ENCODE results near the gene ARID3A. TPM values are rescaled to one million over a fixed set of nuclear protein-coding genes. Genes with fewer than 3 reads are reported as not detected.

The ARID3A gene
- total RNA-seq, 1 experiment from 2014 or later, result 0.85 TPM

DNA sequence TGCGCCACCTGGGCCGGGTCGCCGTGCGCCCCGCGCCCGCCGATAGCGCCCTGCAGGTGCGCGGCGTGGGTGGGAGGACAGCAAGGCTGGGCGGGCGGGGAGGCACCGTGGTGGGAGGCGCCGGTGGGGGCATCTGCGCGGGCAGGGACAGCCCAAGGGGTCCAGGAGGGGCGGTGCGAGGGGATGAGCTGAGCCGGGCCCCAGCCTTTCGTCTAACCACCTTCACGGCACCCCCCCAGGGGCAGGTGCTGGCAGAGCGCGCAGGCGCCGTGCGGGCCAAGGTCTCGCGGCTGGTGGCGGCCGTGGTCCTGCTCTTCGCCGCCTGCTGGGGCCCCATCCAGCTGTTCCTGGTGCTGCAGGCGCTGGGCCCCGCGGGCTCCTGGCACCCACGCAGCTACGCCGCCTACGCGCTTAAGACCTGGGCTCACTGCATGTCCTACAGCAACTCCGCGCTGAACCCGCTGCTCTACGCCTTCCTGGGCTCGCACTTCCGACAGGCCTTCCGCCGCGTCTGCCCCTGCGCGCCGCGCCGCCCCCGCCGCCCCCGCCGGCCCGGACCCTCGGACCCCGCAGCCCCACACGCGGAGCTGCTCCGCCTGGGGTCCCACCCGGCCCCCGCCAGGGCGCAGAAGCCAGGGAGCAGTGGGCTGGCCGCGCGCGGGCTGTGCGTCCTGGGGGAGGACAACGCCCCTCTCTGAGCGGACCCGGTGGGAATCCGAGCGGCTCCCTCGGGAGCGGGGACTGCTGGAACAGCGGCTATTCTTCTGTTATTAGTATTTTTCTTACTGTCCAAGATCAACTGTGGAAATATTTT, 5.6 kb upstream of the ARID3A start:
- intact Hi-C loops (cut with micrococcal nuclease; ENCODE audit: unreplicated experiment), result loop anchor here (2.0 to 5.0 kb wide), 2 partner anchors 63 to 148 kb away; no protein-coding TSS in a partner anchor
- DNase-seq, result peak; percentile 46
- Mint-ChIP-seq H3K27ac (ENCODE audit: unreplicated experiment) (no peak overlapping the region), H3K27me3 (ENCODE audit: unreplicated experiment) (peaks cover 20% of the 10 kb centered on the region), H3K9me3 (ENCODE audit: low read depth, unreplicated experiment) (no peaks in the 10 kb centered on the region), H3K4me1 (ENCODE audit: low read depth, unreplicated experiment) (no peaks in the 10 kb centered on the region), H3K4me3 (ENCODE audit: low read depth, unreplicated experiment) (no peak overlapping the region), H3K36me3 (ENCODE audit: insufficient read depth, unreplicated experiment) (peaks cover 2% of the 10 kb centered on the region)
- CTCF ChIA-PET, result no interaction called here
- no TSS peak for BruUV-seq (replicated peaks)
- TF ChIP-seq, protein P1, sequence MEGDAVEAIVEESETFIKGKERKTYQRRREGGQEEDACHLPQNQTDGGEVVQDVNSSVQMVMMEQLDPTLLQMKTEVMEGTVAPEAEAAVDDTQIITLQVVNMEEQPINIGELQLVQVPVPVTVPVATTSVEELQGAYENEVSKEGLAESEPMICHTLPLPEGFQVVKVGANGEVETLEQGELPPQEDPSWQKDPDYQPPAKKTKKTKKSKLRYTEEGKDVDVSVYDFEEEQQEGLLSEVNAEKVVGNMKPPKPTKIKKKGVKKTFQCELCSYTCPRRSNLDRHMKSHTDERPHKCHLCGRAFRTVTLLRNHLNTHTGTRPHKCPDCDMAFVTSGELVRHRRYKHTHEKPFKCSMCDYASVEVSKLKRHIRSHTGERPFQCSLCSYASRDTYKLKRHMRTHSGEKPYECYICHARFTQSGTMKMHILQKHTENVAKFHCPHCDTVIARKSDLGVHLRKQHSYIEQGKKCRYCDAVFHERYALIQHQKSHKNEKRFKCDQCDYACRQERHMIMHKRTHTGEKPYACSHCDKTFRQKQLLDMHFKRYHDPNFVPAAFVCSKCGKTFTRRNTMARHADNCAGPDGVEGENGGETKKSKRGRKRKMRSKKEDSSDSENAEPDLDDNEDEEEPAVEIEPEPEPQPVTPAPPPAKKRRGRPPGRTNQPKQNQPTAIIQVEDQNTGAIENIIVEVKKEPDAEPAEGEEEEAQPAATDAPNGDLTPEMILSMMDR (IDR thresholded peaks at IDR 0.05; ENCODE audit: unreplicated experiment), result no peak

DNA sequence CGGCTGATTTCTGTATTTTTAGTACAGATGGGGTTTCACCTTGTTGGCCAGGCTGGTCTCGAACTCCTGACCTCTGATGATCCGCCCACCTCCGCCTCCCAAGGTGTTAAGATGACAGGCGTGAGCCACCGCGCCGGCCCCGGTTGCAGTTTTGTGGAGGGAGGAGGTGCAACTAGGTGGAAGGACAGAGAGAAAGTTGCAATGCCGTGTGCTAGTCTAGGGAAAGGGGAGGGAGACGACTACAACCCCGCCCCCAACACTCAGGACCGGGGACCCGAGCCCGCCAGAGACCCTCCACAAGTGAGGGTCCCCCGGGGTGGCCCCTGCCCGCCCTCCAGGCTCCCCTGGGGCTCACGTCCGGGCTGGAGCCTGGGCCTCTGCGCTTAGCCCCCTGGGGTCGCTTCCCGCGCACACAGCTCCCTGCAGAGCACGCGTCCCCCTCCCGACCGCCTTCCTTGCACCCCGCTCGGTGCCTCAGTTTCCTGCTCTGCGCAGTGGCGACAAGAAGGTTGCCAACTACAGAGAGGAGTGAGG, 1.2 kb upstream of the ARID3A start:
- Mint-ChIP-seq H3K4me3 (ENCODE audit: low read depth, unreplicated experiment) (peak overlapping the region; percentile 53), H3K4me1 (ENCODE audit: low read depth, unreplicated experiment) (no peaks in the 10 kb centered on the region), H3K9me3 (ENCODE audit: low read depth, unreplicated experiment) (no peaks in the 10 kb centered on the region), H3K27me3 (ENCODE audit: unreplicated experiment) (peaks cover 11% of the 10 kb centered on the region), H3K36me3 (ENCODE audit: insufficient read depth, unreplicated experiment) (peaks cover 8% of the 10 kb centered on the region), H3K27ac (ENCODE audit: unreplicated experiment) (no peak overlapping the region)
- no TSS peak for BruUV-seq (replicated peaks)
- no peak for DNase-seq
- CTCF ChIA-PET, result interaction anchor here (1.5 kb wide), 1 partner anchor 60 kb away, joined by 6 read pairs; the partner anchor contains the start of gene WDR18
- TF ChIP-seq, protein P1 (IDR thresholded peaks at IDR 0.05; ENCODE audit: unreplicated experiment), result no peak
- intact Hi-C loops (cut with micrococcal nuclease; ENCODE audit: unreplicated experiment), result loop anchor here (5.0 kb wide), 1 partner anchor 152 kb away; no protein-coding TSS in a partner anchor

DNA sequence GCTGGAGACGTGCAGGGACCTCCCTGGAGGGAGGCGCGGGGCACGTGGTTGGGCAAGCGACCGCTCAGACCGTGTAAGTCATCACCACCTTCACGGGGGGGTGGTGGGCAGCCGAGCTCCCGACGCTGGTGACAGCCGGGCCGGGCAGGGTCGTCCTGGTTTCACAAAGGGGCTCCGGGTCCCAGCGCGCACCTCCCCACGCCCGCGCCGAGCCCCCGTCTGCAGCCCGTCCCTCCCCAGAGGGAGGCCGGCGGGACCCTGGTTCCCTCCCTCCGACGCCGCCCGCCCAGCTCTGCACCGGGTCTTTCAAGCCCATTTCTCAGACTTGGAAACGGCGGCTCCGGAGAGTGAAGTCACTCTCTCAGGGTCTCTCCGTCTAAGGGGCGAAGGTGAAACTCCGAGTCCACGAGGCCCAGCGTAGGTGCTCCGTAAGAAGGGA, 729 bp upstream of the ARID3A start:
- Mint-ChIP-seq H3K9me3 (ENCODE audit: low read depth, unreplicated experiment) (no peaks in the 10 kb centered on the region), H3K4me1 (ENCODE audit: low read depth, unreplicated experiment) (no peaks in the 10 kb centered on the region), H3K27ac (ENCODE audit: unreplicated experiment) (no peak overlapping the region), H3K4me3 (ENCODE audit: low read depth, unreplicated experiment) (peak overlapping the region; percentile 53), H3K36me3 (ENCODE audit: insufficient read depth, unreplicated experiment) (peaks cover 8% of the 10 kb centered on the region), H3K27me3 (ENCODE audit: unreplicated experiment) (peaks cover 11% of the 10 kb centered on the region)
- no peak for DNase-seq
- no TSS peak for BruUV-seq (replicated peaks)
- intact Hi-C loops (cut with micrococcal nuclease; ENCODE audit: unreplicated experiment), result no loop called here
- CTCF ChIA-PET, result no interaction called here
- TF ChIP-seq, protein P1 (IDR thresholded peaks at IDR 0.05; ENCODE audit: unreplicated experiment), result no peak

DNA sequence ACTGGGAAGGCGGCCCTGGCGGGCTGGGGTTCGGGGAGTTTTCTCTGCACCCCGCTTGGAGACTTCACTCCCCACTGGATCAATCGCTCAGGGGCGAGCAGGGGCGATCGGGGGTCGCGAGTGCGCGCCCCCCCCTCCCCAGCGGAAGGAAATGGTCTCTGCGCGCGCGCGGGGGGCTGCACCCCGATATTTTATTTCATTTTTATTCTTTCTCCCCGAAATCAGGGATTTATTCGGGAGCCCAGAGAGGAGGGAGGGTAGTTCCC, 421 bp downstream of the ARID3A start:
- DNase-seq, result no peak
- no TSS peak for BruUV-seq (replicated peaks)
- CTCF ChIA-PET, result no interaction called here
- TF ChIP-seq, protein P1 (IDR thresholded peaks at IDR 0.05; ENCODE audit: unreplicated experiment), result no peak
- Mint-ChIP-seq H3K36me3 (ENCODE audit: insufficient read depth, unreplicated experiment) (peaks cover 8% of the 10 kb centered on the region), H3K27me3 (ENCODE audit: unreplicated experiment) (peaks cover 8% of the 10 kb centered on the region), H3K4me3 (ENCODE audit: low read depth, unreplicated experiment) (peak overlapping the region; percentile 53), H3K9me3 (ENCODE audit: low read depth, unreplicated experiment) (no peaks in the 10 kb centered on the region), H3K4me1 (ENCODE audit: low read depth, unreplicated experiment) (no peaks in the 10 kb centered on the region), H3K27ac (ENCODE audit: unreplicated experiment) (no peak overlapping the region)
- intact Hi-C loops (cut with micrococcal nuclease; ENCODE audit: unreplicated experiment), result no loop called here

Data from Calu3 (cell line).